ENCODE measurements around the gene THAP4. TPM values are rescaled to one million over a fixed set of nuclear protein-coding genes. Genes with fewer than 3 reads are reported as not detected.
"Not testable (repeated sequence)": the region's sequence is repeated elsewhere in the genome, so short reads cannot be mapped to it uniquely, and the experiment has no call there.

Gene THAP4
- total RNA-seq, 1 donor from 2014 or later = 61.0 TPM

DNA sequence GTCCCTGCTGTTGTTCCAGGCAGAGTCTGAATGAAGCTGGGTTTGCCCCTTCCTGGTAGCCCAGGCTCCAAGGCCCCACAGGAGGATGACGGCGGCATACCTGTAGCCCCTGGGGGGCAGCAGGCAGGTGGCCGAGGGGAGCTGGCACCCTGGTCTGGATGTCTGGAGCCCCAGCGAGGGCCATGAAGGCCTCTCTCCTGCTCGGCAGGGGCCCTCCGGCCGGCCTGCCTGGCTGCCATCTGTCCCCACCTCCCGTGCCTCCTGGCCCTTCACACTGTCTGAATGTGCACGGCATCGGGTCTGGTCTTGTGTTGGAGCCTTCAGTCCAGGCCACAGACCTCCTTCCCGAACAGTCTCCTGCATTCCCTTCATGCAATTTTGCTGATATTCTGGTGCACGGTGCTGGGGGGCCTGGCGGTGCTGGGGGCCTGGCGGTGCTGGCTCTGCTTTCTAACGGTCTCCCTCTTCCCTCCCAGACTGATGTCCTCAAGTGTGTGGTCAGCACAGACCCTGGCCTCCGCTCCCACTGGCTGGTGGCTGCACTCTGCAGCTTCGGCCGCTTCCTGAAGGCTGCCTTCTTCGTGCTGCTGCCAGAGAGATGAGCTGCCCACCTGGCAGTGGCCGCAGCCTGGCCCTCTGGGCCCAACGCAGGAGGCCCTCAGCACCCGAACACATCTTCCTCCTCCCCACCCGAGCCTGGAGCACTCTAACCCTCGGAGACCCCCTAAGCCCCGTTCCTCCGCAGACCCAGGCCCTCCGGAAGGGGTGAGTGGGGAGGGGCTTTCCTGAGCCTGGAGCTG is 64.9 kb downstream of the THAP4 start:
- H3K36me3 Mint-ChIP-seq (ENCODE audit: insufficient read depth) = peaks cover 4% of the 10 kb centered on the region

DNA sequence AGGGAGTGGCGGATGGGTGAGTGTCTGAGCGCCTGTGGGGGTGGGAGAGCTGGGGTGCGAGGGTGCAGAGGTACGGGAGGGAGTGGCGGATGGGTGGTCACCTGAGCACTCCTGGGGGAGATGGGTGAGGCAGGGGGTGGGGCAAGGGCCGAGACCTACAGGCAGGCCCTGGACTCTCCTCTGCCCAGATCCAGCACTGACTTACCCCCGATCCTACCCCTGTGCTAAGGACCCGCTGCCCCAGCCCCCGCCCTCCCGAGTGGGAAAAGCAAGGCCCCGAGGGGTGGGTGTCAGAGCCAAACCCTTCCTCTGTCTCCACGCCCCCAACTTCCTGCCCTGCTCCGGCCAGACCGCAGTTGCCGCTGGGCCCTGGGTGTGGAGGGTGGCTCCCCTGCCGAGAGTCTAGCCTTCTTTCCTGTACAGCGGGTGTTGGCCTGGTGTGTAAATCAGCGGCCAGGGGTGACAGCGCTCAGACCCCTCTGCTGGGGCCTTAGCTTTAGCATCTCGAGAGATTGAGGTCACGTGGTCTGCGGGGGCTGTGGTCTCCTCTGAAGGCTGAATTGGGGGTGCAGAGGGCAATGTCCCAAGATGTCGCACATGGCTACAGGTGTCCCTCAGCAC is 65.9 kb downstream of the THAP4 start:
- H3K4me3 Mint-ChIP-seq (ENCODE audit: low read depth) = no peak overlapping the region
- TF ChIP-seq, protein P1, sequence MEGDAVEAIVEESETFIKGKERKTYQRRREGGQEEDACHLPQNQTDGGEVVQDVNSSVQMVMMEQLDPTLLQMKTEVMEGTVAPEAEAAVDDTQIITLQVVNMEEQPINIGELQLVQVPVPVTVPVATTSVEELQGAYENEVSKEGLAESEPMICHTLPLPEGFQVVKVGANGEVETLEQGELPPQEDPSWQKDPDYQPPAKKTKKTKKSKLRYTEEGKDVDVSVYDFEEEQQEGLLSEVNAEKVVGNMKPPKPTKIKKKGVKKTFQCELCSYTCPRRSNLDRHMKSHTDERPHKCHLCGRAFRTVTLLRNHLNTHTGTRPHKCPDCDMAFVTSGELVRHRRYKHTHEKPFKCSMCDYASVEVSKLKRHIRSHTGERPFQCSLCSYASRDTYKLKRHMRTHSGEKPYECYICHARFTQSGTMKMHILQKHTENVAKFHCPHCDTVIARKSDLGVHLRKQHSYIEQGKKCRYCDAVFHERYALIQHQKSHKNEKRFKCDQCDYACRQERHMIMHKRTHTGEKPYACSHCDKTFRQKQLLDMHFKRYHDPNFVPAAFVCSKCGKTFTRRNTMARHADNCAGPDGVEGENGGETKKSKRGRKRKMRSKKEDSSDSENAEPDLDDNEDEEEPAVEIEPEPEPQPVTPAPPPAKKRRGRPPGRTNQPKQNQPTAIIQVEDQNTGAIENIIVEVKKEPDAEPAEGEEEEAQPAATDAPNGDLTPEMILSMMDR (IDR thresholded peaks at IDR 0.05; ENCODE audit: unreplicated experiment) = no peak
- peaks cover 12% of the 10 kb centered on the region for H3K27me3 Mint-ChIP-seq
- DNase-seq (ENCODE audit: low spot score, unreplicated experiment) = no peak
- no peaks in the 10 kb centered on the region for H3K9me3 Mint-ChIP-seq (ENCODE audit: low read depth)
- H3K27ac Mint-ChIP-seq = no peak overlapping the region
- no peaks in the 10 kb centered on the region for H3K4me1 Mint-ChIP-seq (ENCODE audit: low read depth)
- H3K36me3 Mint-ChIP-seq (ENCODE audit: insufficient read depth) = peaks cover 4% of the 10 kb centered on the region

More for the DNA sequence above, 64.9 kb downstream of the THAP4 start:
- H3K4me3 Mint-ChIP-seq (ENCODE audit: low read depth) = no peak overlapping the region
- no peaks in the 10 kb centered on the region for H3K4me1 Mint-ChIP-seq (ENCODE audit: low read depth)
- peaks cover 12% of the 10 kb centered on the region for H3K27me3 Mint-ChIP-seq
- H3K27ac Mint-ChIP-seq = no peak overlapping the region
- TF ChIP-seq, protein P1 (IDR thresholded peaks at IDR 0.05; ENCODE audit: unreplicated experiment) = no peak
- no peak for DNase-seq (ENCODE audit: low spot score, unreplicated experiment)
- H3K9me3 Mint-ChIP-seq (ENCODE audit: low read depth) = no peaks in the 10 kb centered on the region

DNA sequence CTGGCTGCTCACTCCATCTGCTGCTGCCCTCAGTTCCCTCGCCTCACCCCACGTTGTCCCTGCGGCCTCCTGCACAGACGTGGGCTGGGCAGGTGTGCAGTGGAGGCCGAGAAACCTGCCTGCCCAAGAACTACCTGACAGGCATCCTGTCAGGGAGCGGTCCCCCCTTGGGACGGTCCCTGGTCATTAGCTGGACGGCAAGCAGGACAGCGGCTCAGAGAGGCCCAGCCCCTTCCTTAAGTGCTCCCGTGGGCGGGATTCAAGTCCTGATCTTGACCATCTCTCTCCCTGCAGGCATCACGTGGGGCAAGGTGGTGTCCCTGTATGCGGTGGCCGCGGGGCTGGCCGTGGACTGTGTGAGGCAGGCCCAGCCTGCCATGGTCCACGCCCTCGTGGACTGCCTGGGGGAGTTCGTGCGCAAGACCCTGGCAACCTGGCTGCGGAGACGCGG is 67.1 kb downstream of the THAP4 start:
- H3K27ac Mint-ChIP-seq = no peak overlapping the region
- no peak for DNase-seq (ENCODE audit: low spot score, unreplicated experiment)
- no peaks in the 10 kb centered on the region for H3K4me1 Mint-ChIP-seq (ENCODE audit: low read depth)
- peaks cover 12% of the 10 kb centered on the region for H3K27me3 Mint-ChIP-seq
- peaks cover 4% of the 10 kb centered on the region for H3K36me3 Mint-ChIP-seq (ENCODE audit: insufficient read depth)
- TF ChIP-seq, protein P1 (IDR thresholded peaks at IDR 0.05; ENCODE audit: unreplicated experiment) = no peak
- no peak overlapping the region for H3K4me3 Mint-ChIP-seq (ENCODE audit: low read depth)
- no peaks in the 10 kb centered on the region for H3K9me3 Mint-ChIP-seq (ENCODE audit: low read depth)

DNA sequence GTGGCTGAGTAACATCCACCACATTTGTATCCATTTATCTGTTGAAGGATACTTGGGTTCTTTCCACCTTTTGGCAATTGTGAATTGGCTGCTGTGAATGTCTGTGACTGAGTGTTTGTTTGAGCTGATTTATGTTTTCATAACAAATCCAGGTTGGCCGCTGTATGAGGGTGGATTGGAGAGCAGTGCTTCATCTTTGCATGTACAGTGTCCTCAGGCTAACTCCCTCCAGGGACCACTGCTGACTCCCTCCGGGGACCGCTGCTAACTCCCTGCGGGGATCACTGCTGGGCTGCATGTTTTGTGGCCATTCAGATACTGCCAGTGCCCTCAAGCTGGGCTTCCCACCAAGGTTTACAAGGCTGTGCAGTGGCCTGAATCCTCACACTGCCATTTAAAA is 68.2 kb downstream of the THAP4 start:
- no peak overlapping the region for H3K27ac Mint-ChIP-seq
- no peak for DNase-seq (ENCODE audit: low spot score, unreplicated experiment)

DNA sequence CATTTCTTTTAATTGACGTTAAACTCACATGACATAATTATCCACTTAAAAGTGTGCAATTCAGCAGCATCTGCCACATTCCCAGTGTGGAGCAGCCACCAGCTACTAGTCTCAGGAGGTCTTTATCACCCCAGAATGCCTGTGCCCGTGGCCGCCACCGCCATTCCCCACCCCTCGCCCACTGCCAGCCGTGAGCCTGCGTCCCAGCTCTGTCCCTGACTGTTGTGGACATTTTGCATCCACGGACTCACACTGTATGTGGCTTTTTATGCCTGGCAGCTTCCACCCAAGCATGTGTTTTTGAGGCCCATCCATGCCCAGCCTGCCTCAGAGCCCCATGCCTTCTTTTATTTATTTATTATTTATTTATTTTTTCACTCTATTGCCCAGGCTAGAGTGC is 69.2 kb downstream of the THAP4 start:
- DNase-seq (ENCODE audit: low spot score, unreplicated experiment) = no peak
- H3K4me1 Mint-ChIP-seq (ENCODE audit: low read depth) = no peaks in the 10 kb centered on the region
- no peak overlapping the region for H3K27ac Mint-ChIP-seq
- no peaks in the 10 kb centered on the region for H3K9me3 Mint-ChIP-seq (ENCODE audit: low read depth)
- H3K4me3 Mint-ChIP-seq (ENCODE audit: low read depth) = no peak overlapping the region
- TF ChIP-seq, protein P1 (IDR thresholded peaks at IDR 0.05; ENCODE audit: unreplicated experiment) = no peak
- H3K27me3 Mint-ChIP-seq = peaks cover 12% of the 10 kb centered on the region
- peaks cover 4% of the 10 kb centered on the region for H3K36me3 Mint-ChIP-seq (ENCODE audit: insufficient read depth)

More for the DNA sequence above, 68.2 kb downstream of the THAP4 start:
- Mint-ChIP-seq H3K4me3 (ENCODE audit: low read depth) (no peak overlapping the region), H3K9me3 (ENCODE audit: low read depth) (no peaks in the 10 kb centered on the region), H3K36me3 (ENCODE audit: insufficient read depth) (peaks cover 4% of the 10 kb centered on the region), H3K4me1 (ENCODE audit: low read depth) (no peaks in the 10 kb centered on the region), H3K27me3 (peaks cover 12% of the 10 kb centered on the region)
- TF ChIP-seq, protein P1 (IDR thresholded peaks at IDR 0.05; ENCODE audit: unreplicated experiment) = no peak

DNA sequence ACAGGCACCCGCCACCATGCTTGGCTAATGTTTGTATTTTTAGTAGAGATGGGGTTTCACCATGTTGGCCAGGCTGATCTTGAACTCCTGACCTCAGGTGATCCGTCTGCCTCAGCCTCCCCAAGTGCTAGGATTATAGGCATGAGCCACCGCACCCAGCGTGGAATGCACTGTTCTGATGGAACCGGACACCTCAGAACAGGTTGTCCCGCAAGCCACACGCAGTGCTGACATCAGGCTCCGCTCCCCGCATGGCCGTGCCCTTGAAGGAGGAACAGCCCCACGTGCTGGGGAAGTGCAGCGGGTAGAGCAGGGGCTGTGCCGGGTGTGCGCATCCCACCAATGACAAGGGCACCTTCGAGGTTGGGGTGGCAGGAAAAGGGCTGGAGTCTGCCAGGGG is 69.7 kb downstream of the THAP4 start:
- H3K4me3 Mint-ChIP-seq (ENCODE audit: low read depth); H3K4me1 Mint-ChIP-seq (ENCODE audit: low read depth); DNase-seq (ENCODE audit: low spot score, unreplicated experiment); H3K36me3 Mint-ChIP-seq (ENCODE audit: insufficient read depth); H3K9me3 Mint-ChIP-seq (ENCODE audit: low read depth); H3K27ac Mint-ChIP-seq: not testable (repeated sequence)
- peaks cover 12% of the 10 kb centered on the region for H3K27me3 Mint-ChIP-seq
